Measurements from ENCODE around the gene EXOC6B. TPM values are rescaled to one million over a fixed set of nuclear protein-coding genes. Genes with fewer than 3 reads are reported as not detected.

EXOC6B gene
- total and polyA plus RNA-seq, 9 of the 15 experiments (the other 6 are each of a cell fraction or from before 2014, with no cell fraction given) = 0.28 to 4.2 (median 2.0) TPM

- ATAC-seq (no peak), DNase-seq (ENCODE audit: extremely low read depth in 1 of 4, low spot score in 3 of 4) (no peak), FAIRE-seq (no peak)
- BruUV-seq (replicated peaks) = no TSS peak
- intact Hi-C loops (cut with micrococcal nuclease) (no loop called here), in situ Hi-C loops (cut with MboI) (no loop called here)
- no peaks in the 10 kb centered on the region for H3K9me3 ChIP-seq (replicated peaks; ENCODE audit: control insufficient read depth, insufficient read depth, low read depth, low read length)
- no peaks in the 10 kb centered on the region for H4K20me1 ChIP-seq (replicated peaks; ENCODE audit: control insufficient read depth, insufficient read depth, low read length)
- H3K36me3 ChIP-seq (ENCODE audit: control insufficient read depth, insufficient read depth, low read length) = no peaks in the 10 kb centered on the region
- no peak overlapping the region for H3K9ac ChIP-seq (ENCODE audit: insufficient read depth in 1 of 2, low read depth in 2 of 2, low read length in 2 of 2)
- H3K79me2 ChIP-seq (ENCODE audit: control insufficient read depth, insufficient read depth, low read length) = no peaks in the 10 kb centered on the region
- peaks cover 0 to 2% of the 10 kb centered on the region in 2 experiments; a peak in 3 of 5 replicates for H3K4me1 ChIP-seq (replicated peaks in 1 of 2; ENCODE audit: control insufficient read depth in 2 of 2, insufficient read depth in 2 of 2, low read length in 2 of 2)
- CTCF ChIA-PET (ENCODE audit: low intra/inter-chr PET ratio) = no interaction called here
- 12% methylated on average over 5 of the region's 5 CpGs for WGBS (ENCODE audit: insufficient coverage, low coverage, missing lambda C conversion rate)
- no peaks in the 10 kb centered on the region; a peak in 1 of 5 replicates for H3K27me3 ChIP-seq (ENCODE audit: control insufficient read depth in 2 of 2, insufficient read depth in 2 of 2, low read length in 2 of 2)
- POLR2A ChIA-PET = no interaction called here
- H3K4me2 ChIP-seq (ENCODE audit: insufficient read depth, low read length) = no peak overlapping the region
- no peak overlapping the region for H2AFZ ChIP-seq (ENCODE audit: low read depth, low read length)
- H3K4me3 ChIP-seq = no peak overlapping the region
- H3K27ac ChIP-seq (ENCODE audit: extremely low read depth, low read depth, low read length) = no peak overlapping the region
- no peaks in the 10 kb centered on the region for H3K9me1 ChIP-seq (ENCODE audit: control insufficient read depth, insufficient read depth, low read length)
- TF ChIP-seq COPS2 (conservative IDR thresholded peaks at IDR 0.05) (no peak), USF1 (CRISPR knock-in tag; IDR thresholded peaks at IDR 0.05) (no peak), NR2C2 (CRISPR knock-in tag; IDR thresholded peaks at IDR 0.05) (no peak), NR2C2 (tag; IDR thresholded peaks at IDR 0.05) (no peak), ZNF785 (CRISPR knock-in tag; IDR thresholded peaks at IDR 0.05) (no peak), ZBTB49 (CRISPR knock-in tag; IDR thresholded peaks at IDR 0.05; ENCODE audit: borderline replicate concordance) (no peak), CREBBP (IDR thresholded peaks at IDR 0.05; ENCODE audit: low read depth, low read length) (no peak), KDM2B (CRISPR knock-in tag; IDR thresholded peaks at IDR 0.05) (no peak), TSHZ1 (CRISPR knock-in tag; IDR thresholded peaks at IDR 0.05) (no peak), LCOR (CRISPR knock-in tag; IDR thresholded peaks at IDR 0.05) (no peak), ZBTB12 (CRISPR knock-in tag; IDR thresholded peaks at IDR 0.05) (no peak), CCNT2 (IDR thresholded peaks at IDR 0.05; ENCODE audit: borderline replicate concordance, extremely low read depth, insufficient read length, low read depth, low read length) (no peak), RBM22 (IDR thresholded peaks at IDR 0.05; ENCODE audit: low read depth, low read length, poor library complexity, severe bottlenecking) (no peak), SIX5 (IDR thresholded peaks at IDR 0.05; ENCODE audit: borderline replicate concordance in 1 of 2, insufficient read depth in 1 of 2, low read depth in 1 of 2, low read length in 2 of 2) (no peak), CBFB (CRISPR knock-in tag; IDR thresholded peaks at IDR 0.05) (no peak)
These were observed 136.1 kb downstream of the EXOC6B start for GRCh38 chr2:72689579-72690195.

Data from K562 (cell line).